GM20431 (cell line): ENCODE data around the gene TANGO2.

Source experiments
- in situ Hi-C: fragments of 300-500 bp; cut with MseI, MboI; formaldehyde crosslinking; loops from one replicate; pipeline ENCODE4 v1.15.0; 2020; ENCODE audit warnings: low sequenced_read_pairs; ENCODE audit not compliant: unreplicated experiment

The TANGO2 gene

DNA sequence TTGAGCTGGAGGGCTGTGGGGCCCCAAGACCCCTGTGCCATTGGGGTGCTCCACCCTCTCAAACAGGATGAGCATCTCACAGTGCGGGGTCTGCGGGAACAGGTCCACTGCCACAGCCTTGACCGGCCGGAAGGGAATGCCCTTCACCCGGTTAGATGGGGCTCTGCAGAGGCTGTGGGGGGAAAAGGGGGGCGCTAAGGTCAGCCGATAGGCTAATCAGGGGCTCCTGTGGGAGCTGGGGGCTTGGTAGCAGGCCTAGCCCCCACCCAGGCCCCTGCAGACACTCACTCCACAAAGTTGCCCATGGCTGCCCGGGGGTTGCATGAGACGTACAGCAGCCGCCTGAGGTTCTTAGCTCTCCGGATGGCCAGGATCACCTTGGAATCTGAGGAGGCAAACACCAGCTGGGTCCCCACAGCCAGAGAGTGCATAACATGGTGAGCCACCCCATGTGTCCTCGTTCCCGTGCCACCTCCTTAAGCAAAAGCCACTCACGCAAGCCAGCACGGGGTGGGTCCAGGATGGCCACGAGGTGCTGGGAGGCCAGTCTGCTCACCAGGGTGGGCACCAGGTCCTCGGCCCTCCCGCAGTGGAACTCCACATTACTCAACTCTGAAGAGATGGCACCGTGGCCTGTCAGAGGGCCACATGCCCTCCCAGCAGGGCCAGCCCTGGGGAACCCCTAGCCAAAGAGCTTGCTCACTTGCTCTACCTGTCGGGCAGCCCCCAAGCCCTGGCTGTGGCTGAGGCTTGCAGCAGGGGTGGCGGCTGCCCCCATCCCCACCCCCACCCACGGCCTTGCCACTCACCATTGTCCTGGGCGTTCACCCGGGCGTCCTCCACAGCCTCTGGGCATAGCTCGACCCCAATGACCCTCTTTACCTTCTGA, 92.0 kb downstream of the TANGO2 start:
- in situ Hi-C loops = no loop called here

DNA sequence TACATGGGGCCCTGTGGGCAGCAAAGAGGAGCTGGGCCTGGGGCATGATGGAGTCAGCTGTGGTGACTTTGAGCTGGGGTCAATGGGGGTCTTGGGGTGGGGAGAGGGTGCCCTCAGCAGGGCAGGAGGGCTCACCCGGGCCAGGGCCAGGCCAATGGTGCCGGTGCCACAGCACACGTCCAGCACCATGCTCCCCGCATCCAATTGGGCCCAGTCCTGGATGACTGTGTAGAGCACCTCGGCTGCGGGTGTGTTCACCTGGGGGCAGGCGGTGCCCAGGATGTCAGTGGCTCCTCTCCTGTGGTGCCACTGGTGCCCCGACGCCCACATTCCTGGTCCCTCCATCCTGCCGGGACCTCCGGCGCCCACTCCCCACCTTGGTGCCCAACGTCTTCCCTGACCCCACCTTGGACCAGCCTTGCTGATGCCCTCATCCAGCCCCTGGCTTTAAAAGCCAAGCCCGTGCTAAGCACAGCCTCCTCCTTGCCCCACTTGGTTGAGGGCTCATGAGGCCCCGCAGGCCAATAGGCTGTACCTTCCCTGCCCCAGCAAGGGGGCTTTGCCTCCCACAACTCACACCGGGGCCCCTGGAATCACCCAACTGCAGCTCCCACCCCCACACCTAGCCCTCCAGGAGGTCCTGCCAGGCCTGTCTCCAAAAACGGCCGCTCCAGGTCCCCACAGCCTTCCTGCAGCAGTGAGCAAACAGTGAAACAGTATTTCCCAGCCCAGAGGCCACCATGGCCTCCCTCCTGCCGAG, 92.8 kb downstream of the TANGO2 start:
- in situ Hi-C loops = no loop called here

- in situ Hi-C loops = no loop called here
These were observed 93.9 kb downstream of the TANGO2 start for GRCh38 chr22:20114506-20115475.

GRCh38 chr22:20115691-20116375, 94.9 kb downstream of the TANGO2 start, which contains the start of gene RANBP1:
Gene RANBP1 (plus strand): TSS chr22:20116104. CDS start chr22:20116185, 81 bp downstream.
- in situ Hi-C loops = no loop called here

DNA sequence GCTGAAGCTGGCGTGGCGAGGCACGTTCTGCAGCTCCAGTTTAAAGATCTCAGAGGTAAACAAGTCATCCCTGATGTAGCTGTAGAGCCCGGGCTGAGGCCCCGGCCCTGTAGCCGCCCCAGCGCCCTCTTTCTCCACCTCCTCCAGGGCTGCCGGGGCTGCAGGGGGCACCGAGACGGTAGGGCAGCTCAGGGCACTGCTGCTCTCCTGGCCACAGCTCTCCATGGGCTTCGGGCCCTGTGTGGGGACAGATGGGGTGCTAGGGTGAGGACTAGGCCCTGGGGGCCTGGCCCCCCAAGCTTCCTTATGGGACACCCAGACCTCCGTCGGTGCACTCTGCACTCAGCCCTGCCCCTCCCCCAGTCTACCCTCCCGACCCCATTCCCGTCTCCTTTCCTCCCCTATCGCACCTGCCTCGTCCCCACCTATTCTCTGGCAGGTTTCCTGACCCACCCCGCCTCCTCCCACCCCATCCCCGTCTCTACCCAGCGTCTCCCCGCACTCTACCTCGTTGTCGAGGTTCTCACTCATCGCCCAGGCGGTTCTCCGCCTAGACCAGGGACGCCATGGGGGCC, 95.6 kb downstream of the TANGO2 start:
- in situ Hi-C loops = no loop called here
